ENCODE data around the gene TUSC7.

The TUSC7 gene

GRCh38 chr3:116709479-116709878 lies at the start of gene TUSC7:
TUSC7 (plus strand) TSS chr3:116709779.
- no peak for FAIRE-seq

GRCh38 chr3:116661196-116661595 lies 48.4 kb upstream of the TUSC7 start:
- FAIRE-seq: no peak

GRCh38 chr3:116663161-116664110 lies 46.1 kb upstream of the TUSC7 start:
- no peak for FAIRE-seq

GRCh38 chr3:116667324-116667723 lies 42.3 kb upstream of the TUSC7 start:
- no peak for FAIRE-seq

GRCh38 chr3:116667791-116668190 lies 41.8 kb upstream of the TUSC7 start:
- no peak for FAIRE-seq

GRCh38 chr3:116669576-116669975 lies 40.0 kb upstream of the TUSC7 start:
- FAIRE-seq: no peak

- no peak for FAIRE-seq
Observed at GRCh38 chr3:116671151-116671550, 38.4 kb upstream of the TUSC7 start.

GRCh38 chr3:116678853-116679252 lies 30.7 kb upstream of the TUSC7 start:
- FAIRE-seq: no peak

GRCh38 chr3:116691041-116691440 lies 18.5 kb upstream of the TUSC7 start:
- no peak for FAIRE-seq

- no peak for FAIRE-seq
Observed at GRCh38 chr3:116701070-116701469, 8.5 kb upstream of the TUSC7 start.

- FAIRE-seq: no peak
Observed at GRCh38 chr3:116702334-116702733, 7.2 kb upstream of the TUSC7 start.

GRCh38 chr3:116707531-116707930 lies 2.0 kb upstream of the TUSC7 start:
- no peak for FAIRE-seq

- no peak for FAIRE-seq
Observed at GRCh38 chr3:116716490-116716889, 6.9 kb downstream of the TUSC7 start.

- no peak for FAIRE-seq
Observed at GRCh38 chr3:116717566-116717965, 8.0 kb downstream of the TUSC7 start.

GRCh38 chr3:116728454-116728853 lies 18.9 kb downstream of the TUSC7 start:
- no peak for FAIRE-seq

GRCh38 chr3:116734243-116734642 lies 24.7 kb downstream of the TUSC7 start:
- FAIRE-seq: no peak

GRCh38 chr3:116739678-116740077 lies 30.1 kb downstream of the TUSC7 start:
- FAIRE-seq: no peak

GRCh38 chr3:116740293-116740692 lies 30.7 kb downstream of the TUSC7 start:
- no peak for FAIRE-seq

- FAIRE-seq: no peak
Observed at GRCh38 chr3:116741467-116741866, 31.9 kb downstream of the TUSC7 start.

GRCh38 chr3:116743062-116743461 lies 33.5 kb downstream of the TUSC7 start:
- no peak for FAIRE-seq

- no peak for FAIRE-seq
Observed at GRCh38 chr3:116749388-116749787, 39.8 kb downstream of the TUSC7 start.

- no peak for FAIRE-seq
Observed at GRCh38 chr3:116757315-116757714, 47.7 kb downstream of the TUSC7 start.

GRCh38 chr3:116759316-116759715 lies 49.7 kb downstream of the TUSC7 start:
- FAIRE-seq: no peak
